PC-3 (cell line): ENCODE data around the gene NRCAM. TPM values are rescaled to one million over a fixed set of nuclear protein-coding genes. Genes with fewer than 3 reads are reported as not detected.

ENCODE experiments used
- ATAC-seq: fragments of 200-7000 bp; cut with Tn5 transposase; 2 replicates; pipeline ENCODE4 v1.9.1; 2020; ENCODE audit warnings: mild to moderate bottlenecking, moderate library complexity
- BruUV-seq: library from RNA; stranded (reverse); fragments of 400-500 nt; replicated peaks from 2 replicates; lab custom pipeline; 2021; lab: Mats Ljungman, UMichigan
- CTCF ChIA-PET: fragments of 300-600 bp; sonication (Branson Sonifier 250); formaldehyde crosslinking; loops from one replicate; lab custom pipeline; 2022; ENCODE audit warnings: antibody characterized with exemption; lab: Charles Lee
- POLR2A ChIA-PET: fragments of 300-600 bp; sonication (Branson Sonifier 250); formaldehyde crosslinking; loops from one replicate; lab custom pipeline; 2022; ENCODE audit warnings: antibody characterized with exemption; ENCODE audit not compliant: unreplicated experiment; lab: Charles Lee
- DNase-seq: peaks from one replicate; pipeline ENCODE4 v3.0.0-alpha.2; 2015
- H2AFZ ChIP-seq: fragments of 300-600 bp; sonication (generic); 2 replicates; pipeline ENCODE4 v1.6.0; 2016; ENCODE audit warnings: antibody characterized with exemption, low read length
- H3F3A ChIP-seq: fragments of 300-600 bp; sonication (generic); one replicate; pipeline ENCODE4 v1.6.0; 2017; ENCODE audit warnings: antibody characterized with exemption, low read length, control low read depth, mild to moderate bottlenecking; ENCODE audit not compliant: unreplicated experiment
- H3K27ac ChIP-seq: fragments of 300-600 bp; sonication (generic); 2 replicates; pipeline ENCODE4 v1.5.1; 2016; ENCODE audit warnings: mild to moderate bottlenecking, low read length
- H3K27me3 ChIP-seq: fragments of 300-600 bp; sonication (generic); 2 replicates; pipeline ENCODE4 v1.6.1; 2016; ENCODE audit warnings: low read length, mixed read lengths
- H3K36me3 ChIP-seq: fragments of 300-600 bp; sonication (generic); 2 replicates; pipeline ENCODE4 v1.6.1; 2016; ENCODE audit warnings: low read depth, mixed run types, low read length, mixed read lengths
- H3K4me1 ChIP-seq: fragments of 300-600 bp; sonication (generic); 2 replicates; pipeline ENCODE4 v1.5.1; 2016; ENCODE audit warnings: low read length; ENCODE audit not compliant: insufficient read depth
- H3K4me2 ChIP-seq: fragments of 300-600 bp; sonication (generic); 2 replicates; pipeline ENCODE4 v1.6.0; 2016; ENCODE audit warnings: low read length
- H3K4me3 ChIP-seq: fragments of 300-600 bp; sonication (generic); 2 replicates; pipeline ENCODE4 v1.5.1; 2016; ENCODE audit warnings: mild to moderate bottlenecking, low read length, mixed read lengths
- H3K79me2 ChIP-seq: fragments of 300-600 bp; sonication (generic); 2 replicates; pipeline ENCODE4 v1.6.1; 2017; ENCODE audit warnings: low read length, mixed read lengths
- H3K9ac ChIP-seq: fragments of 300-600 bp; sonication (generic); 2 replicates; pipeline ENCODE4 v1.6.0; 2016; ENCODE audit warnings: mild to moderate bottlenecking, low read length
- H3K9me2 ChIP-seq: fragments of 300-600 bp; sonication (generic); replicated peaks from 2 replicates; pipeline ENCODE4 v1.6.1; 2016; ENCODE audit warnings: mixed run types, low read length, mixed read lengths
- H3K9me3 ChIP-seq: fragments of 300-600 bp; sonication (generic); 2 replicates; pipeline ENCODE4 v1.6.1; 2016; ENCODE audit warnings: low read length, mixed read lengths
- H4K20me1 ChIP-seq: fragments of 300-600 bp; sonication (generic); 2 replicates; pipeline ENCODE4 v1.6.1; 2016; ENCODE audit warnings: low read length, mixed read lengths
- CTCF ChIP-seq: fragments of 300-600 bp; sonication (generic); conservative IDR thresholded peaks from 2 replicates; pipeline ENCODE4 v1.5.1; 2017; ENCODE audit warnings: antibody characterized with exemption, low read depth, mild to moderate bottlenecking, low read length
- EZH2 ChIP-seq: fragments of 300-600 bp; sonication (generic); IDR thresholded peaks from one replicate; pipeline ENCODE4 v1.6.1; 2017; ENCODE audit warnings: antibody characterized with exemption, mild to moderate bottlenecking, low read length; ENCODE audit not compliant: unreplicated experiment
- EZH2phosphoT487 ChIP-seq: fragments of 300-600 bp; sonication (generic); IDR thresholded peaks from 2 replicates; pipeline ENCODE4 v1.6.1; 2018; ENCODE audit warnings: mild to moderate bottlenecking, antibody characterized with exemption, low read length, borderline replicate concordance
- intact Hi-C: fragments of 100-400 bp; cut with micrococcal nuclease; formaldehyde crosslinking; loops from 2 replicates; pipeline ENCODE4 v1.9.0; 2023
- total RNA-seq: library from RNA; depleted of rRNA; stranded (reverse); fragments of >200 nt; gene quantifications from 2 replicates; pipeline ENCODE4 v1.2.3, GENCODE V29; 2014

NRCAM gene
- total RNA-seq, 1 experiment from 2014 or later: not detected

DNA sequence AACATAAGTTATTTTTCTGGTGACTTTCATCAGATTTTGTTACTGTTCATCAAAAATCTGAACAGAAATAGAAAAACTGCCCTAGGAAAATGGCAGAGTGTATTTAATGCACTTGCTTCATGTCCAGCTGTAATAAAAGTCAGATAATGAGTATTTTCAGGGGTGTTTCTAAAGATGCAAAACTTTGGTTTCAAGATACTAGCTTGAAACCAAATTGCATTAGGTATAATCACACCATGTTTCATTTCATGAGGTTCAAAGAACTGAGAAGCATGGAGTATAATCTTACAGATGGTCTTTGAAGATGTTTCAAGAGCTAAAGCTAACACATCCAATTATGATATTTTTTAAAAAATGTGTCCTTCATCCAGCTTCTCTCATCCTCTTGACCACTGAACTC is 128.9 kb downstream of the NRCAM start:
- Histone ChIP-seq H3K4me1 (no peaks in the 10 kb centered on the region), H3K9ac (no peak overlapping the region), H3K79me2 (no peaks in the 10 kb centered on the region), H3K4me3 (no peak overlapping the region), H3K36me3 (no peaks in the 10 kb centered on the region), H3K9me3 (no peaks in the 10 kb centered on the region), H3K4me2 (no peak overlapping the region), H3F3A (no peaks in the 10 kb centered on the region), H3K27ac (no peak overlapping the region), H3K27me3 (peaks cover 27% of the 10 kb centered on the region), H4K20me1 (no peaks in the 10 kb centered on the region), H3K9me2 (no peaks in the 10 kb centered on the region), H2AFZ (no peak overlapping the region)
- intact Hi-C loops: no loop called here
- TF ChIP-seq CTCF (no peak), EZH2phosphoT487 (no peak), EZH2 (no peak)
- CTCF ChIA-PET: no interaction called here
- POLR2A ChIA-PET: no interaction called here
- DNase-seq (no peak), ATAC-seq (no peak)
- BruUV-seq: no TSS peak

- no TSS peak for BruUV-seq
- DNase-seq: no peak
- Histone ChIP-seq H3K9me2 (no peaks in the 10 kb centered on the region), H3K36me3 (no peaks in the 10 kb centered on the region), H2AFZ (no peak overlapping the region), H3K27ac (no peak overlapping the region), H3K9ac (no peak overlapping the region), H3K4me3 (no peak overlapping the region), H3F3A (no peaks in the 10 kb centered on the region), H3K4me1 (no peaks in the 10 kb centered on the region), H3K4me2 (no peak overlapping the region), H3K79me2 (no peaks in the 10 kb centered on the region), H4K20me1 (no peaks in the 10 kb centered on the region), H3K9me3 (no peaks in the 10 kb centered on the region), H3K27me3 (peaks cover 26% of the 10 kb centered on the region)
- POLR2A ChIA-PET: no interaction called here
- CTCF ChIA-PET: no interaction called here
- no peak for ATAC-seq
- intact Hi-C loops: no loop called here
- TF ChIP-seq EZH2phosphoT487 (no peak), CTCF (no peak), EZH2 (no peak)
Measured at GRCh38 chr7:108326938-108327337, 129.3 kb downstream of the NRCAM start.

DNA sequence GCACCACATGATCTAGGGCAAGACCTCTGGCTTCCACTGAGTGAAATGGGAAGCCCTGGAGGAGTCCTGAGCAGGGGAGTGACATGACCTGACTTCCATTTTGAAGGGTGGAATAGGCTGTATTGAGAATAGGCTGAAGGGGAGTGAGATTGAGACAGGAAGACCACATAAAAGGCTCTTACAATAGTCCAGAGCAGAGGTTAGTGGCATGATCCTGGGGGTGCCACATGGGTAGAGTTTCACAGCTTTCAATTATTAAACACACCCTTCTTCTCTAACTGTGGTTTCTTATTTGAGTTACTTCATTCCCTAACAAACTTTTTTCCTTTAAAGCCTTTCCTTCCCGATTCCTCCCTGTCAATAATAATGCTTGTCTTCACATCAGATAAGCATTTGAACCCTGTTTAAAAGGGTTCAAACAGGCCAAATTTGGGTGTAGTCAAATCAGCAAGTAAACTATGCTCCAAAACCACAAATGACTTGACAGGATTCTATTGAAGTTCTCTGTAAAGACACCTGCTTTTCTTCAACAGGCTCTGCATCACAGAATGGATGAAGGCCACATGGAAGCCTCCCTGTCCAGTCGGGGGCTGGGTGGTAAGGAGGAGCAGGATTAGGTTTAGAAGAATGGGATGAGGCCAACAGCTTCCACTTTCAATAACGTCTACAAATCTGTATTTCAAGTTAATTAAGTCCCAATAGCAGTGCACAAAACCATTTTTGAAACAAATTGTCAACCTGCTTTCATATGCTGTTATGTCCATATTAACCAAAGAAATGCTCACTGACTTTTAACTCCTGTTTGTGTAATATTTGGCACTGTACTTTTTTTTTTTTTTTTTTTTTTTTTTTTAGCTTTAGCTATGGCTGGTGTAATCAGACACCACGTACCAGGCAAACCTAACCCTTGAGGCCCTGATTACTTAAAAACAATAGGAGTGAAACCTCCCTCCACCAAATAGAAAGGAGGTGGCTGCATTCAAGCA is 131.9 kb downstream of the NRCAM start:
- Histone ChIP-seq H3K4me1 (no peaks in the 10 kb centered on the region), H3K27me3 (peaks cover 18% of the 10 kb centered on the region), H3K4me2 (no peak overlapping the region), H4K20me1 (no peaks in the 10 kb centered on the region), H3K9me3 (no peaks in the 10 kb centered on the region), H3F3A (no peaks in the 10 kb centered on the region), H2AFZ (no peak overlapping the region), H3K79me2 (no peaks in the 10 kb centered on the region), H3K27ac (no peak overlapping the region), H3K9me2 (no peaks in the 10 kb centered on the region), H3K9ac (no peak overlapping the region), H3K36me3 (no peaks in the 10 kb centered on the region), H3K4me3 (no peak overlapping the region)
- BruUV-seq: no TSS peak
- ATAC-seq (no peak), DNase-seq (no peak)
- ChIA-PET CTCF (no interaction called here), POLR2A (no interaction called here)
- intact Hi-C loops: no loop called here
- TF ChIP-seq EZH2phosphoT487: no peak
- no peak for TF ChIP-seq CTCF
- no peak for TF ChIP-seq EZH2
